Bronchial epithelial cell (primary cell): ENCODE results near the gene ENAM. TPM values are rescaled to one million over a fixed set of nuclear protein-coding genes. Genes with fewer than 3 reads are reported as not detected.
A peak's percentile ranks its signal among the peaks of the same experiment; 100 is the strongest.
"Not testable (repeated sequence)": the region's sequence is repeated elsewhere in the genome, so short reads cannot be mapped to it uniquely, and the experiment has no call there.

Experiments used
- DNase-seq: peaks from one replicate; pipeline ENCODE4 v3.0.0-alpha.2; 2010; ENCODE audit warnings: low read depth
- FAIRE-seq: peaks from 2 replicates; lab custom pipeline; 2011; peaks lifted over from hg19 to GRCh38; lab: Jason Lieb, UNC
- H3K27me3 ChIP-seq: 2 replicates; pipeline ENCODE4 v1.5.1; 2011; ENCODE audit warnings: low read length; ENCODE audit not compliant: control insufficient read depth, insufficient read depth
- H3K36me3 ChIP-seq: 2 replicates; pipeline ENCODE4 v1.5.1; 2011; ENCODE audit warnings: low read length; ENCODE audit not compliant: control insufficient read depth, insufficient read depth
- H3K4me3 ChIP-seq: 2 replicates; pipeline ENCODE4 v1.5.1; 2011; ENCODE audit warnings: mild to moderate bottlenecking, low read depth, low read length, control low read depth
- CTCF ChIP-seq: IDR thresholded peaks from 2 replicates; pipeline ENCODE4 v1.5.1; 2011; ENCODE audit warnings: mild to moderate bottlenecking, moderate library complexity, low read length, control low read depth, inconsistent platforms; ENCODE audit not compliant: insufficient read depth, severe bottlenecking
- total RNA-seq: library from RNA; depleted of rRNA; stranded (reverse); fragments of >200 nt; gene quantifications from 2 replicates; pipeline ENCODE4 v1.2.1, GENCODE V29; 2014

The ENAM gene
- total RNA-seq, 1 donor from 2014 or later = not detected

GRCh38 chr4:70640192-70640591 is 11.6 kb downstream of the ENAM start:
- FAIRE-seq = no peak
- H3K27me3 ChIP-seq = no peaks in the 10 kb centered on the region
- no peaks in the 10 kb centered on the region for H3K36me3 ChIP-seq
- no peak for TF ChIP-seq CTCF
- no peak overlapping the region for H3K4me3 ChIP-seq
- no peak for DNase-seq

GRCh38 chr4:70650741-70651140 is 22.2 kb downstream of the ENAM start:
- not testable (repeated sequence) for H3K36me3 ChIP-seq, H3K4me3 ChIP-seq, DNase-seq, H3K27me3 ChIP-seq, FAIRE-seq

- TF ChIP-seq CTCF = peak; percentile 42
Observed at GRCh38 chr4:70651864-70652506, 23.4 kb downstream of the ENAM start.

GRCh38 chr4:70654605-70655011 is 26.1 kb downstream of the ENAM start:
- H3K4me3 ChIP-seq = no peak overlapping the region
- DNase-seq = no peak
- no peak for FAIRE-seq
- no peaks in the 10 kb centered on the region for H3K36me3 ChIP-seq
- H3K27me3 ChIP-seq = no peaks in the 10 kb centered on the region
- no peak for TF ChIP-seq CTCF

More at GRCh38 chr4:70651864-70652506, 23.4 kb downstream of the ENAM start:
- peak; percentile 55 for DNase-seq
- H3K27me3 ChIP-seq = no peaks in the 10 kb centered on the region
- H3K36me3 ChIP-seq = no peaks in the 10 kb centered on the region
- FAIRE-seq = no peak
- H3K4me3 ChIP-seq = no peak overlapping the region

- FAIRE-seq (no peak), DNase-seq (no peak)
- H3K27me3 ChIP-seq = no peaks in the 10 kb centered on the region
- no peak overlapping the region for H3K4me3 ChIP-seq
- no peaks in the 10 kb centered on the region for H3K36me3 ChIP-seq
- no peak for TF ChIP-seq CTCF
Observed at GRCh38 chr4:70657326-70657725, 28.8 kb downstream of the ENAM start.

GRCh38 chr4:70658418-70658817 is 29.9 kb downstream of the ENAM start:
- no peak for DNase-seq
- no peaks in the 10 kb centered on the region for H3K27me3 ChIP-seq
- no peak overlapping the region for H3K4me3 ChIP-seq
- no peak for FAIRE-seq
- no peaks in the 10 kb centered on the region for H3K36me3 ChIP-seq
- TF ChIP-seq CTCF = no peak
